Measurements from ENCODE around the gene RRAGC.

Gene RRAGC

DNA sequence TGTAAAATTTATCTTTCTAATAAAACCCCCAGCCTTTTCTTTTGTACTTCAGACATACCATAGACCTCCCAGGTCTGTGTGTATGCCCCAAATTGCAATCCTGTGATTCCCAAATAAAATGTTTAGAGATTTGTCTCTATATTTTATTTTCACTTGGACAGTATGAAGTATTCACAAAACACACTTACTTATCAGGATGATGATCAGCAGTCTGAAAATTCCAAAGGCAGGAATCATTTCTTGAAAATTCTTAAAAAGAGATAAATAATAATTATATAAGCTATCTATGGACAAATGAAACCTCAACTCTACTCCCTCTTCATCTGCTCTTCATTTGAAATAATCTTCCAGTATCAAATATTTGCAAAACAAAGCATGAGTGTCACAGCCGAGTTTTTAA, 33.4 kb upstream of the RRAGC start:
- Histone ChIP-seq H3K9me3 (no peaks in the 10 kb centered on the region), H3K36me3 (no peaks in the 10 kb centered on the region), H3K4me3 (ENCODE audit: low read depth, low read length) (no peak overlapping the region), H3K27me3 (no peaks in the 10 kb centered on the region), H3K4me1 (no peaks in the 10 kb centered on the region)
- DNase-seq, result no peak
- TF ChIP-seq, protein P1, sequence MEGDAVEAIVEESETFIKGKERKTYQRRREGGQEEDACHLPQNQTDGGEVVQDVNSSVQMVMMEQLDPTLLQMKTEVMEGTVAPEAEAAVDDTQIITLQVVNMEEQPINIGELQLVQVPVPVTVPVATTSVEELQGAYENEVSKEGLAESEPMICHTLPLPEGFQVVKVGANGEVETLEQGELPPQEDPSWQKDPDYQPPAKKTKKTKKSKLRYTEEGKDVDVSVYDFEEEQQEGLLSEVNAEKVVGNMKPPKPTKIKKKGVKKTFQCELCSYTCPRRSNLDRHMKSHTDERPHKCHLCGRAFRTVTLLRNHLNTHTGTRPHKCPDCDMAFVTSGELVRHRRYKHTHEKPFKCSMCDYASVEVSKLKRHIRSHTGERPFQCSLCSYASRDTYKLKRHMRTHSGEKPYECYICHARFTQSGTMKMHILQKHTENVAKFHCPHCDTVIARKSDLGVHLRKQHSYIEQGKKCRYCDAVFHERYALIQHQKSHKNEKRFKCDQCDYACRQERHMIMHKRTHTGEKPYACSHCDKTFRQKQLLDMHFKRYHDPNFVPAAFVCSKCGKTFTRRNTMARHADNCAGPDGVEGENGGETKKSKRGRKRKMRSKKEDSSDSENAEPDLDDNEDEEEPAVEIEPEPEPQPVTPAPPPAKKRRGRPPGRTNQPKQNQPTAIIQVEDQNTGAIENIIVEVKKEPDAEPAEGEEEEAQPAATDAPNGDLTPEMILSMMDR (IDR thresholded peaks at IDR 0.05; ENCODE audit: low read depth, low read length), result no peak

DNA sequence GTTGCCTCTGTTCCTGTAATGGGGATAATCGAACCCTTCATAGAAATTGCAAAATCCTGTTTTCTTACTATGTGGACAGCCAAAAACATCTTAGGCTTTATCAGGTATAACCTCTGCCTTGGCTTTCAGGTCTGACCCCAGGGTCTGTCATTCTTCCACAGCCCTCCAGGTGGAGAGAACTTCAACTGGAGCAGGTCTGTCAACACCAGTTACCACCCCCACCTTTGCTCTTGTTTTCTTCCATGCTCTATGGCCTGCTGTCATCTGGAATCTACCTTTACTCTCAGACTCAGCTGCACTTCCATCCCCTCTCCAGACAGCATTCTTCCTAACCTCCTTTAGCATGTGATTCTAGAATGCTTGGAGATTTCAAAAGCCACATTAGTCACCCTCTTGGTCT, 32.2 kb upstream of the RRAGC start:
- no peak for DNase-seq

DNA sequence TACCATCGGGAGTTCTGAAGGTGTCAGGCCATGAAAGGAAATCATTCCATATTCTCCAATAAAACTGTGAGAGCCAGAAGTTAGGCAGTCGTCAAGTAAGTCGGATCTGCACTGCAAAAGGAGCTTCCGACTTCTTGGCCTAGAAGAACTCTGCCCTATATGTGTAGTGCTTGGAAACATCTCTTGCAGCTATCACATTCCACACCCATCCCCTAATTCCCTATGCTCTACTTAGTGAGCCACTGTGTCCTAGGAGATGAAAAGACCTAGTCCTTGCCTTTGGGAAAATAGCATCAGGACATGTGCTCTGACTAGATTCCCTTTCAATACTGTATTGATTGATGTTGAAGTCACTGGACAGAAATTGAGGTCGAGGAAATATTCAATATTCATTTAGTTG, 30.0 kb upstream of the RRAGC start:
- no peaks in the 10 kb centered on the region for H3K27me3 ChIP-seq
- H3K4me1 ChIP-seq, result no peaks in the 10 kb centered on the region
- no peak overlapping the region for H3K4me3 ChIP-seq (ENCODE audit: low read depth, low read length)
- no peak for DNase-seq
- H3K9me3 ChIP-seq, result no peaks in the 10 kb centered on the region
- TF ChIP-seq, protein P1 (IDR thresholded peaks at IDR 0.05; ENCODE audit: low read depth, low read length), result no peak
- H3K36me3 ChIP-seq, result no peaks in the 10 kb centered on the region

More for the DNA sequence above, 32.2 kb upstream of the RRAGC start:
- Histone ChIP-seq H3K4me1 (no peaks in the 10 kb centered on the region), H3K9me3 (no peaks in the 10 kb centered on the region), H3K27me3 (no peaks in the 10 kb centered on the region), H3K36me3 (no peaks in the 10 kb centered on the region), H3K4me3 (ENCODE audit: low read depth, low read length) (no peak overlapping the region)
- TF ChIP-seq, protein P1 (IDR thresholded peaks at IDR 0.05; ENCODE audit: low read depth, low read length), result 0 out of 2 replicates have a peak, but pooled peaks have one; percentile 6

DNA sequence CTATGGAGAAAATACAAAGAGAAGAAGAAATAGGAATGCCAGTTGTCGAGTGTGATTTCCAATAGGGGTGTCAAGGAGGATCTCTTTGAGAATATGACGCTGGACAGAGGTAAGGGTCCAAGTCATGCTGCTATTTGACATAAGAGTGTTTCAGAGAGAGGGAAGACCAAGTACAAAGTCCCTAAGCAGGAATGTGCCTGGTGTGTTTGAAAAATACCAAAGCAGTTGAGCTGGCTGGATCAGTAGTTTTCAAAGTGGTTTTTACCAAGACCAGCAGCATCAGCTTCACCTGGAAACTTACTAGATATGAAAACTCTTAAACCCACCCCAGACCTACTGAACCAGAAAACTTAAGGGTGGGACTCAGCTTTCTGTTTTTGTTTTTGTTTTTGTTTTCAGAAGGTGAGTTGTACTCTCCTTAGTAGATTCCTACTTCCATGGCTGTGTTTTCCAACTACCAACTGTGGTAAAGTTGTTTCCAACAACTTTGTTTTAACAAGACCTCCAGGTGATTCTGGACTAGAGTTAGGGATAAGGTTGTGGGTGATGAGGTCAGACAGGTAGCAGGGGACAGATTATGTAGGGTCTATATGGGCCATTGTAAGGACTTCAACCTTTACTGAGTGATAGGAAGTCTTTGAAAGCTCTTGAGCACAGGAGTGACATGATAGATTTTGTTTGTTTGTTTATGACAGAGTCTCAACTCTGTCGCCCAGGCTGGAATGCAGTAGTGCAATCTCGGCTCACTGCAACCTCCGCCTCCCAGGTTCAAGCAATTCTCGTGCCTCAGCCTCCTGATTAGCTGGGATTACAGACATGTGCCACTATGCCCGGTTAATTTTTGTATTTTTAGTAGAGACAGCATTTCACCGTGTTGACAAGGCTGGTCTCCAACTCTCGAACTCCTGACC, 29.1 kb upstream of the RRAGC start:
- H3K9me3 ChIP-seq, result no peaks in the 10 kb centered on the region
- H3K27me3 ChIP-seq, result no peaks in the 10 kb centered on the region
- H3K4me3 ChIP-seq (ENCODE audit: low read depth, low read length), result no peak overlapping the region
- DNase-seq, result no peak
- H3K36me3 ChIP-seq, result no peaks in the 10 kb centered on the region
- no peaks in the 10 kb centered on the region for H3K4me1 ChIP-seq
- TF ChIP-seq, protein P1 (IDR thresholded peaks at IDR 0.05; ENCODE audit: low read depth, low read length), result no peak

DNA sequence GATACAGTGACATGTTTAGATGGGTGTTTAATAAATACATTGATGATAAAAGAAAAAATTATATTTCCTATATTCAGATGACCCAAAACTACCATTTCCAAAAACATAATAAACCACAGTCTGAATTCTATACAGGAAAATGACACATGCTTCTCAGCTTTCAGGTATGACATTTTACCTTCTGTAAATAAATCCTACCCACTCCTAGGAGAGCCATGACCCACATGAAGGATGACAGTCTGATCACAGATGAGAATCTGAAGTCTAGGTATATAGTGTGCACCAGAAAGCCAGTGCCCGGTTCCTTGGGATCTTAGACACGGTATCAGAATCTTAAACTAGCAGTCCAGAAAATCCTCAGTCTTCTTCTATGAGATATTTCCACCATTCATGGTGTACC, 25.5 kb upstream of the RRAGC start:
- H3K4me3 ChIP-seq (ENCODE audit: low read depth, low read length), result no peak overlapping the region
- no peaks in the 10 kb centered on the region for H3K36me3 ChIP-seq
- H3K9me3 ChIP-seq, result no peaks in the 10 kb centered on the region
- H3K27me3 ChIP-seq, result no peaks in the 10 kb centered on the region
- TF ChIP-seq, protein P1 (IDR thresholded peaks at IDR 0.05; ENCODE audit: low read depth, low read length), result no peak
- no peaks in the 10 kb centered on the region for H3K4me1 ChIP-seq
- no peak for DNase-seq

DNA sequence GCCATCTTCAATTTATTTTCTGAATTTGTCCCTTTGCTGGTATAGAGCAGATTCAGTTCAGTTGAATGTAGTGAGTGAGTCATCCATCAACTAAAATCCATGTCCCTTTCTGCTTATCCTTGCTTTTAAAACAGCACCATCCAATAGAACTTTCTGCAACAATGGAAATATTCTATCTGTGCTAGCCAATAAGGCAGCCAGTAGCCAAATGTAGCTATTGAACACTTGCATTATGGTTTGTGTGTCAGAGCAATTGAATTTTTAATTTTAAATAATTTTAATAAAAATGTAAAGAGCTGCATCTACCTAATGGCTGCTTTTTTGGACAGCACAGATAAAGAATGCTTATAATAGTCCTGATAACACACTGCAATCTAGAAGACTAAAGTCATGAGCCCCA, 21.9 kb upstream of the RRAGC start, which contains the start of gene GJA9:
Gene GJA9, minus strand, starts transcription at position 101 of the 400 bp plus-strand sequence. CDS start 5,489 bp downstream, outside the sequence.
- H3K36me3 ChIP-seq, result no peaks in the 10 kb centered on the region
- TF ChIP-seq, protein P1 (IDR thresholded peaks at IDR 0.05; ENCODE audit: low read depth, low read length), result no peak
- H3K9me3 ChIP-seq, result no peaks in the 10 kb centered on the region
- no peak within 1 kb of the TSS for H3K4me3 ChIP-seq (ENCODE audit: low read depth, low read length)
- no peaks in the 10 kb centered on the region for H3K4me1 ChIP-seq
- DNase-seq, result no peak
- H3K27me3 ChIP-seq, result no peaks in the 10 kb centered on the region
